GM21381 (cell line): ENCODE measurements around the gene CEP76.

ENCODE experiments used
- ATAC-seq: cut with Tn5 transposase; IDR thresholded peaks from one replicate; pipeline ENCODE4 v1.9.1; 2021; ENCODE audit warnings: mild to moderate bottlenecking, moderate library complexity; ENCODE audit not compliant: unreplicated experiment

CEP76 gene

GRCh38 chr18:12703664-12704063, 1.1 kb upstream of the CEP76 start:
- ATAC-seq = no peak

- ATAC-seq = no peak
Measured at GRCh38 chr18:12703096-12703567, 609 bp upstream of the CEP76 start.

- no peak for ATAC-seq
Measured at GRCh38 chr18:12701161-12701560, 1.4 kb downstream of the CEP76 start.

- no peak for ATAC-seq
Measured at GRCh38 chr18:12699747-12700146, 2.8 kb downstream of the CEP76 start.

- no peak for ATAC-seq
Measured at GRCh38 chr18:12694032-12694431, 8.5 kb downstream of the CEP76 start.

- no peak for ATAC-seq
Measured at GRCh38 chr18:12692206-12692605, 10.3 kb downstream of the CEP76 start.

- no peak for ATAC-seq
Measured at GRCh38 chr18:12689256-12689850, 13.2 kb downstream of the CEP76 start.

GRCh38 chr18:12686100-12686499, 16.4 kb downstream of the CEP76 start:
- ATAC-seq = no peak

- no peak for ATAC-seq
Measured at GRCh38 chr18:12679183-12679786, 23.2 kb downstream of the CEP76 start.

GRCh38 chr18:12668041-12668440, 34.5 kb downstream of the CEP76 start:
- no peak for ATAC-seq

GRCh38 chr18:12659904-12660605, 42.5 kb downstream of the CEP76 start:
- ATAC-seq = no peak

- peak; percentile 17 for ATAC-seq
Measured at GRCh38 chr18:12658426-12659138, 43.9 kb downstream of the CEP76 start.

- peak; percentile 68 for ATAC-seq
Measured at GRCh38 chr18:12657684-12658425, 44.7 kb downstream of the CEP76 start, which contains the start of gene SPIRE1. Gene SPIRE1 (minus strand): TSS chr18:12658107. CDS start chr18:12657866, 241 bp downstream.

GRCh38 chr18:12656938-12657683, 45.4 kb downstream of the CEP76 start:
- peak; percentile 37 for ATAC-seq

GRCh38 chr18:12656605-12656937, 46.0 kb downstream of the CEP76 start:
- no peak for ATAC-seq

- ATAC-seq = no peak
Measured at GRCh38 chr18:12654971-12655370, 47.6 kb downstream of the CEP76 start.

- ATAC-seq = no peak
Measured at GRCh38 chr18:12652861-12653401, 49.6 kb downstream of the CEP76 start.

- ATAC-seq = no peak
Measured at GRCh38 chr18:12651651-12652050, 50.9 kb downstream of the CEP76 start.

GRCh38 chr18:12647773-12648172, 54.8 kb downstream of the CEP76 start:
- ATAC-seq = no peak

GRCh38 chr18:12645751-12646203, 56.7 kb downstream of the CEP76 start:
- ATAC-seq = no peak
